ENCODE data around the gene MORN2. TPM values are rescaled to one million over a fixed set of nuclear protein-coding genes. Genes with fewer than 3 reads are reported as not detected.

MORN2 gene
- total and polyA plus RNA-seq, 2 of the 4 experiments (the other 2 are of a cell fraction): 13.1 to 16.5 TPM

GRCh38 chr2:38905251-38905650 is 29.5 kb downstream of the MORN2 start:
- no peak overlapping the region for H3K9ac ChIP-seq (ENCODE audit: low read depth, low read length)
- no peak overlapping the region for H4K91ac ChIP-seq (ENCODE audit: insufficient read depth, low read depth, low read length)
- in situ Hi-C loops (cut with MboI; ENCODE audit: low sequenced_read_pairs) (no loop called here), dilution Hi-C loops (cut with HindIII; ENCODE audit: low sequenced_read_pairs, unreplicated experiment) (no loop called here), intact Hi-C loops (cut with micrococcal nuclease) (no loop called here)
- H4K20me1 ChIP-seq (ENCODE audit: insufficient read depth, low read length): no peaks in the 10 kb centered on the region
- H2AK9ac ChIP-seq (replicated peaks; ENCODE audit: low read depth, low read length, poor library complexity): no peak overlapping the region
- H2BK120ac ChIP-seq (ENCODE audit: low read depth, low read length): no peak overlapping the region
- DNase-seq: no peak
- CTCF ChIA-PET: no interaction called here
- no peak for TF ChIP-seq MAZ (IDR thresholded peaks at IDR 0.05; ENCODE audit: borderline replicate concordance, low read depth, low read length)
- no peak for TF ChIP-seq CEBPB (IDR thresholded peaks at IDR 0.05; ENCODE audit: low read depth, low read length)
- TF ChIP-seq RCOR1 (IDR thresholded peaks at IDR 0.05; ENCODE audit: insufficient replicate concordance, low read length): no peak
- no peak for TF ChIP-seq FOS (IDR thresholded peaks at IDR 0.05; ENCODE audit: low read depth, low read length)
- TF ChIP-seq RAD21 (IDR thresholded peaks at IDR 0.05; ENCODE audit: low read length): no peak
- TF ChIP-seq BHLHE40 (IDR thresholded peaks at IDR 0.05; ENCODE audit: low read depth, low read length): no peak
- no peak for TF ChIP-seq CTCF (conservative IDR thresholded peaks at IDR 0.05; ENCODE audit: low read depth, low read length)
- H3K23ac ChIP-seq (ENCODE audit: low read depth, low read length): no peak overlapping the region
- no peak overlapping the region for H3K56ac ChIP-seq (ENCODE audit: extremely low read depth, insufficient read depth, low read length)
- peaks cover 2% of the 10 kb centered on the region; the same call in 1 of the 2 replicates for H3K27me3 ChIP-seq (ENCODE audit: control insufficient read depth, insufficient read depth, low read length)
- no peak overlapping the region for H2AFZ ChIP-seq (replicated peaks; ENCODE audit: low read length, poor library complexity)
- no peaks in the 10 kb centered on the region for H3K36me3 ChIP-seq (ENCODE audit: control insufficient read depth, insufficient read depth, low read length)
- H3K18ac ChIP-seq (ENCODE audit: low read depth, low read length): no peak overlapping the region
- no peaks in the 10 kb centered on the region for H3K9me3 ChIP-seq (ENCODE audit: control insufficient read depth, insufficient read depth, low read length)
- H3K79me1 ChIP-seq (ENCODE audit: low read depth in 1 of 2, low read length in 2 of 2): no peaks in the 10 kb centered on the region
- H3K4me2 ChIP-seq (ENCODE audit: low read depth, low read length): no peak overlapping the region
- no peak overlapping the region for H3K27ac ChIP-seq (ENCODE audit: insufficient read depth, low read length)
- no peak overlapping the region for H2AK5ac ChIP-seq (ENCODE audit: low read depth, low read length)
- H4K8ac ChIP-seq (ENCODE audit: low read depth in 2 of 2, low read length in 2 of 2): no peak overlapping the region
- BruUV-seq (replicated peaks): no TSS peak
- no peak overlapping the region for H2BK5ac ChIP-seq (ENCODE audit: low read depth, low read length, poor library complexity, severe bottlenecking)
- no peaks in the 10 kb centered on the region for H3K9me1 ChIP-seq (ENCODE audit: insufficient read depth, low read length)
- ATAC-seq (ENCODE audit: low read depth): no peak
- POLR2A ChIA-PET (ENCODE audit: unreplicated experiment): no interaction called here
- no peak overlapping the region for H3K14ac ChIP-seq (replicated peaks; ENCODE audit: low read depth, low read length)
- H4K5ac ChIP-seq (ENCODE audit: low read depth, low read length): no peak overlapping the region
- H3K4me1 ChIP-seq (ENCODE audit: control insufficient read depth, insufficient read depth, low read length): no peaks in the 10 kb centered on the region
- no peak overlapping the region for H3K4me3 ChIP-seq (ENCODE audit: insufficient read depth, low read depth, low read length)
- H3K4ac ChIP-seq (ENCODE audit: low read depth, low read length): no peak overlapping the region
- no peak overlapping the region for H2BK20ac ChIP-seq (ENCODE audit: low read depth, low read length)
- WGBS, 2 experiments (ENCODE audit: extremely low coverage in 2 of 2, insufficient read length in 1 of 2): no CpG with 5 or more reads among the region's 2 CpGs
- no peak overlapping the region for H2BK15ac ChIP-seq (ENCODE audit: low read depth, low read length)

Measured in IMR-90 (cell line).